Thoracic aorta (tissue), 2 donors: ENCODE data around the gene ZNF740. TPM values are rescaled to one million over a fixed set of nuclear protein-coding genes. Genes with fewer than 3 reads are reported as not detected.

Experiments used
- ATAC-seq: fragments of 150-250 bp; one replicate; pipeline ENCODE4 v1.8.0; 2017; ENCODE audit warnings: low read depth; ENCODE audit not compliant: insufficient number of reproducible peaks, low FRiP score
- DNase-seq: peaks from one replicate; pipeline ENCODE4 v3.0.0-alpha.2; 2020; ENCODE audit warnings: low spot score
- H3K27ac ChIP-seq, 2 donors: fragments of 200-600 bp; sonication (generic); 1 replicate in 1 of 2; 2 replicates in 1 of 2; pipeline ENCODE4 v1.5.1; 2016; ENCODE audit warnings: mild to moderate bottlenecking in 2 of 2, moderate library complexity in 2 of 2
- H3K27me3 ChIP-seq: fragments of 200-600 bp; sonication (generic); replicated peaks from 2 replicates; pipeline ENCODE4 v1.6.0; 2016; ENCODE audit warnings: mild to moderate bottlenecking; ENCODE audit not compliant: insufficient read depth
- H3K36me3 ChIP-seq: fragments of 200-600 bp; sonication (generic); one replicate; pipeline ENCODE4 v1.5.1; 2016
- H3K4me1 ChIP-seq, 2 donors: fragments of 200-600 bp; sonication (generic); 1 replicate in 1 of 2; 2 replicates in 1 of 2; pipeline versions ENCODE4 v1.5.1 to v1.6.0; 2016; ENCODE audit warnings: low read depth in 2 of 2, mild to moderate bottlenecking in 1 of 2; ENCODE audit not compliant: control insufficient read depth in 1 of 2
- H3K4me3 ChIP-seq: fragments of 200-600 bp; sonication (generic); 2 replicates; pipeline ENCODE4 v1.5.1; 2016; ENCODE audit warnings: mild to moderate bottlenecking
- H3K9me3 ChIP-seq: fragments of 200-600 bp; sonication (generic); 2 replicates; pipeline ENCODE4 v1.5.1; 2016
- total RNA-seq, 2 donors: library from RNA; depleted of rRNA; stranded (reverse); fragments of >200 nt; gene quantifications; one replicate each; pipeline versions ENCODE4 v1.1.0 to v1.2.3, GENCODE V29; 2016
- TF ChIP-seq, protein P1 (sequence below): fragments of 200-600 bp; sonication (generic); IDR thresholded peaks from one replicate; pipeline ENCODE4 v1.5.1; 2019; ENCODE audit warnings: antibody characterized with exemption

ZNF740 gene
- total RNA-seq, 2 donors from 2014 or later = 22.2 to 28.4 TPM

DNA sequence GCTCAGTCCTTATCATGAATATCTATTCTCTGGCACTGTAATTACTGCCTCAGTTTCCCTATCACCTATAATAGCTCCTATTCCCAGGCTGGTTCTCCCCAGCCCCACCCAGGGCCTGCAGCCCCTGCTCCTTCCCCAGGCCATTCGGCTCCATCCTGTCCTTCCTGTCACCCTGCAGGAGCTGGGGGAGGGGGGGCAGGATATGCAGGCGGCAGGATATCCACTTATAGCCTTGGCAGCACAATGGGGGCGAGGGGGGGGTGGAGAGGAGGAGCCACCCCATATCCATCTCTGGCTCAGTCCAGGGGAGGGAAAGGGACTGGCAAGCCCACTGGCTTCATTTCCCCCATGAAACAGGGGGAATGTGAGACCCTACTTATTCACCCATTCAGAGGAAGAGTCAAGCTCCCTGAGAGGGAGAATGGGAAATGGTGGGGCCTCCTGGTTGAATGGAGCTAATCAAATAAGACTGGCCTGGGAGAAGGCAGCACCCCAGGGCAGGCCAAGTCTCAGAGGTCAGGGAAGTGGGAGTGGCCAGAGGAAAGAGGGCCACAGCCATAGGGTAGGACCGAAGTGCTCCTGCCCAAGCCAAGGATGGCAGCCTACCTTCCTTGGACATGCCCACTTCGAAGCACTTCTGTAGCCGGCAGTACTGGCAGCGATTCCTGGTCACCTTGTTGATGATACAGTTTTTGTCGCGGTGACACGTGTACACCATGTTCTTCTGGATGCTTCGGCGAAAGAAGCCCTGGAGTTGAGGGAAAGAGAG lies 34.3 kb downstream of the ZNF740 start:
- TF ChIP-seq, protein P1, sequence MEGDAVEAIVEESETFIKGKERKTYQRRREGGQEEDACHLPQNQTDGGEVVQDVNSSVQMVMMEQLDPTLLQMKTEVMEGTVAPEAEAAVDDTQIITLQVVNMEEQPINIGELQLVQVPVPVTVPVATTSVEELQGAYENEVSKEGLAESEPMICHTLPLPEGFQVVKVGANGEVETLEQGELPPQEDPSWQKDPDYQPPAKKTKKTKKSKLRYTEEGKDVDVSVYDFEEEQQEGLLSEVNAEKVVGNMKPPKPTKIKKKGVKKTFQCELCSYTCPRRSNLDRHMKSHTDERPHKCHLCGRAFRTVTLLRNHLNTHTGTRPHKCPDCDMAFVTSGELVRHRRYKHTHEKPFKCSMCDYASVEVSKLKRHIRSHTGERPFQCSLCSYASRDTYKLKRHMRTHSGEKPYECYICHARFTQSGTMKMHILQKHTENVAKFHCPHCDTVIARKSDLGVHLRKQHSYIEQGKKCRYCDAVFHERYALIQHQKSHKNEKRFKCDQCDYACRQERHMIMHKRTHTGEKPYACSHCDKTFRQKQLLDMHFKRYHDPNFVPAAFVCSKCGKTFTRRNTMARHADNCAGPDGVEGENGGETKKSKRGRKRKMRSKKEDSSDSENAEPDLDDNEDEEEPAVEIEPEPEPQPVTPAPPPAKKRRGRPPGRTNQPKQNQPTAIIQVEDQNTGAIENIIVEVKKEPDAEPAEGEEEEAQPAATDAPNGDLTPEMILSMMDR = no peak
- no peaks in the 10 kb centered on the region for H3K27me3 ChIP-seq
- H3K9me3 ChIP-seq = no peaks in the 10 kb centered on the region
- H3K4me1 ChIP-seq = peaks cover 16 to 40% of the 10 kb centered on the region in 2 donors
- DNase-seq (no peak), ATAC-seq (no peak)
- H3K36me3 ChIP-seq = peaks cover 47% of the 10 kb centered on the region
- no peak overlapping the region for H3K4me3 ChIP-seq
- H3K27ac ChIP-seq = peak overlapping the region in 1 of 2 donors; percentile 6

DNA sequence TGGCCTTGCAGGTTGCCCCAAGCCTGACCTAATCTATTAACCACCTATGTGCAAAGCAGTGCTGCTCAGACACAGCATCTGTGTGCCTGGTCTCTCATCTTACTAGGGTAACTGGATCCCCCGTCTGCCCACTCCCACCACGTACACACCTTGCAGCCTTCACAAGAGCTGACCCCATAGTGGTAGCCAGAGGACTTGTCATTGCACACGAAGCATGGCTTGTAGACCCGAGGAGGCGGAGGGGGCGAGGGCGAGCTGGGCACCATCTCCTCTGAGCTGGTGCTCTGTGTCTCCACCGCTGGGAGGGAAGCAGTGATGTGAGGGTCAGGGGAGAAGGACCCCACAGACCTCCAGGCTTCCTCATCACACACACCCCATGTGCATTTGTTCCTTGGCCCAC lies 35.0 kb downstream of the ZNF740 start:
- Histone ChIP-seq H3K27ac (no peak overlapping the region), H3K4me3 (no peak overlapping the region), H3K9me3 (no peaks in the 10 kb centered on the region), H3K27me3 (no peaks in the 10 kb centered on the region), H3K4me1 (peaks cover 16 to 40% of the 10 kb centered on the region in 2 donors), H3K36me3 (peaks cover 44% of the 10 kb centered on the region)
- ATAC-seq (no peak), DNase-seq (no peak)
- TF ChIP-seq, protein P1 = no peak

DNA sequence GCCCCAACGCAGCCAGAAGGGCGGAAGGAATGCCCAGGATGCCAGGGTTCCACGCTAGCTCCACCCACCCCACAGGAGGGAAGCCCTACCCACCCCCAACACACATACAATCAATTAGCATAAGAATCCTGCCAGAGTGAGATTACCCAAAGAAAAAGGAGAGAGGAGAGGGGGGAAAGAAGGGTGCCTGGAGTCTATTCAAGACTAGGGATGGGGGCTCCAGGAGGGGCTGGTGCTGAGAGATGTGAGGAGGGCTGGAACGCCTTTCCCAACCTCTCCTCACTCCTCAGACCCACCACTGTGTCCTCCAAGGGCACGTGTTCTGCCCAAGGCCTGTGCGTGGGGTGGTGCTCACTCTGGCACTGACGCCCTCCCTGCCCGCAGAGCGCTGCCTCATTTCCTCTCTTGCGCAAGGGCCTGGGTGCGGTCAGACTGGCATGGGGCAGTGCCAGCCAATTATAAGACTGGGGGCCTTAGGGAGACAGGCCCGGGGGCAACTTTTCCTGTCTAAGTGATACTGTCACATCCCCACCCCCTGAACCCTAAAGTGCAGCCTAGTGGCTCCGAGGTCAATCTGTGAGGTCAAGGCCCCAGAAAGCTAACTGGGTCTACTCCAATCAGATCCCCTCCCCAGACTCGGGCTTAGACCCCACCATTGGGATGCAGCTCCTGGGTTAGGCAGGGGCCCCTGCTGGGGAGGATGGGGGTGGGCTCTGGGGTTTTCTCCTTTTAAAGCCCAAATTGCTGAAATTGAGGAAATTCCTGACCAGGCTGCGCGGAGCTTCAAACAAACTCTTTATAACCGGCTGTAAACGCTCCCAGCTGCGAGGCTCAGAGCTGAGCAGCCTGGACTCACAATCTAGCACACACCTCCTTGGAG lies 36.8 kb downstream of the ZNF740 start:
- DNase-seq (no peak), ATAC-seq (no peak)
- H3K9me3 ChIP-seq = no peaks in the 10 kb centered on the region
- no peaks in the 10 kb centered on the region for H3K27me3 ChIP-seq
- H3K4me1 ChIP-seq = peaks cover 20 to 44% of the 10 kb centered on the region in 2 donors
- H3K36me3 ChIP-seq = peaks cover 26% of the 10 kb centered on the region
- TF ChIP-seq, protein P1 = no peak
- peak overlapping the region; percentile 82 for H3K4me3 ChIP-seq
- peak overlapping the region; percentile 51 to 62 for H3K27ac ChIP-seq

DNA sequence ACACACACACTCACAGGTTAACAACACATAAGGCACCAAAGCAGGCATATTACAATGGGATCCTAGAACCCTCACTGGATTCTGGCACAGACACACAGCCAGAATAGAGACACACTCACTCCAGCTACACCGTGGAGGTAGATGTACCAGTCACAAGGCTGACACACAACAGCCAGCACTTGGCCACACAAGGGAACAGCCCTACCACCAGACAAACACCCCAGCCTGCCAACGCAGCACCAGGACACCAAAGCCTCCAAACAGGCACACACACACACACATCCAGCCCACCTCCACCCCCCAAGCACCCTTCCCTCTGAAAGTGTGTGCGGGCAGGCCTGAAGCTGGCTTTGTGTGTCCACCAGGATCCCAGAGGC lies 37.4 kb downstream of the ZNF740 start:
- no peak for ATAC-seq
- H3K27ac ChIP-seq = peak overlapping the region; percentile 51 to 62
- peaks cover 21% of the 10 kb centered on the region for H3K36me3 ChIP-seq
- no peak for DNase-seq
- H3K27me3 ChIP-seq = no peaks in the 10 kb centered on the region
- no peaks in the 10 kb centered on the region for H3K9me3 ChIP-seq
- peak overlapping the region; percentile 82 for H3K4me3 ChIP-seq
- H3K4me1 ChIP-seq = peaks cover 23 to 50% of the 10 kb centered on the region in 2 donors
- TF ChIP-seq, protein P1 = no peak
